ENCODE results near the gene RYK.

DNA sequence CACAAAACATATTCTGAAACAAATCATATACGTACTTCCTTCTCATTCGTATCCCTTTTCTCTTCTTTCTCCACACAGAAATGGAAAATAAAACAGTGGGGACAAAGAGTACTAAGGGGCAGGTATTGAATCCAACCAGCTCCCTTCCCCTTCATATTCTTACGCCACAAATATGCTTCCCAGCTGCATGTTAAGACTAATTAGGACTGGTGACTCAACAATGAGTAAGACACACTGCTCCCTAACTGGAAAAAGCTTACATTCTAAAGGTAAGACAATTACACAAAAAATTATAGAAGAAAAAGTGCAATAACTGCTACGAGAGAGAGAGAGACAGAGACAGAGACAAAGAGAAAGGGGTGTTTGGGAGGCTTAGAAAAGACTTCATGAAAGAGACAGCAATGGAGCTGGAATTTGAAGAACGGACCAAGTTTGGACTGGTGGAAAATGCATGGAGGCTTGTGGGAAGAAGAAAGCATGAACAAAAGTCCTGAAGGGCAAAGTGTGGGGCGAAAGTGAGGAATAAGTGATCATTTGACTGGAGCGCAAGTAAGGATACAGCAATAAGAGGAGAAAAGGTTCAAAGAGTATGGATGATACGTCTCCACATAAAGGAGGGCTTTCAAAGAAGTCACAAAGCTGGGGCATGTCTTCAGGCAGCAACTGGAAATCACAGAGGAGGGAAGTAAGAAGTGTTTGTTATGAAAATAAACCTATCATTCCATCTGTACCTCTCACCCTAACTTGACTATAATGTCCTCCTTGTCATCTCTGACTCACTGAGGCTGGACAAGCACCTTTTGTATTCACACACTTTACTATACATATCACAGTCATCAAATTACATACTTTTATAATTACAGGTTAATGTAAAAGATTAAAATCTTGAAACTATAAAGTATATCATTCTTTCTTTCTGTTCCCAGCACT is 49.2 kb downstream of the RYK start:
- TF ChIP-seq, protein P1, sequence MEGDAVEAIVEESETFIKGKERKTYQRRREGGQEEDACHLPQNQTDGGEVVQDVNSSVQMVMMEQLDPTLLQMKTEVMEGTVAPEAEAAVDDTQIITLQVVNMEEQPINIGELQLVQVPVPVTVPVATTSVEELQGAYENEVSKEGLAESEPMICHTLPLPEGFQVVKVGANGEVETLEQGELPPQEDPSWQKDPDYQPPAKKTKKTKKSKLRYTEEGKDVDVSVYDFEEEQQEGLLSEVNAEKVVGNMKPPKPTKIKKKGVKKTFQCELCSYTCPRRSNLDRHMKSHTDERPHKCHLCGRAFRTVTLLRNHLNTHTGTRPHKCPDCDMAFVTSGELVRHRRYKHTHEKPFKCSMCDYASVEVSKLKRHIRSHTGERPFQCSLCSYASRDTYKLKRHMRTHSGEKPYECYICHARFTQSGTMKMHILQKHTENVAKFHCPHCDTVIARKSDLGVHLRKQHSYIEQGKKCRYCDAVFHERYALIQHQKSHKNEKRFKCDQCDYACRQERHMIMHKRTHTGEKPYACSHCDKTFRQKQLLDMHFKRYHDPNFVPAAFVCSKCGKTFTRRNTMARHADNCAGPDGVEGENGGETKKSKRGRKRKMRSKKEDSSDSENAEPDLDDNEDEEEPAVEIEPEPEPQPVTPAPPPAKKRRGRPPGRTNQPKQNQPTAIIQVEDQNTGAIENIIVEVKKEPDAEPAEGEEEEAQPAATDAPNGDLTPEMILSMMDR (IDR thresholded peaks at IDR 0.05) = no peak
- TF ChIP-seq POLR2A (IDR thresholded peaks at IDR 0.05) = no peak

All from testis (tissue), 2 donors.